HEK293T (cell line): Measurements from ENCODE around the gene HYAL2.

Experiments
- BHLHE40 ChIP-seq: fragments of 450-650 bp; IDR thresholded peaks from 2 replicates; pipeline ENCODE4 v1.6.1; 2016; ENCODE audit warnings: mild to moderate bottlenecking, moderate library complexity, borderline replicate concordance
- CTBP1 ChIP-seq: fragments of 450-650 bp; IDR thresholded peaks from 2 replicates; pipeline ENCODE4 v1.6.1; 2016; ENCODE audit warnings: borderline replicate concordance
- ELF4 ChIP-seq: fragments of 450-650 bp; IDR thresholded peaks from 2 replicates; pipeline ENCODE4 v1.6.1; 2017; ENCODE audit warnings: antibody characterized with exemption
- FOXK2 ChIP-seq: fragments of 450-650 bp; IDR thresholded peaks from 2 replicates; pipeline ENCODE4 v1.6.1; 2016; ENCODE audit warnings: mild to moderate bottlenecking
- HDGF ChIP-seq: fragments of 450-650 bp; IDR thresholded peaks from 2 replicates; pipeline ENCODE4 v1.6.1; 2017; ENCODE audit warnings: antibody characterized with exemption, borderline replicate concordance
- L3MBTL2 ChIP-seq: fragments of 450-650 bp; conservative IDR thresholded peaks from 2 replicates; pipeline ENCODE4 v1.6.1; 2016; ENCODE audit warnings: mild to moderate bottlenecking
- LEF1 ChIP-seq: fragments of 450-650 bp; IDR thresholded peaks from 2 replicates; pipeline ENCODE4 v1.6.1; 2017; ENCODE audit warnings: mild to moderate bottlenecking, borderline replicate concordance
- NFRKB ChIP-seq: fragments of 450-650 bp; IDR thresholded peaks from 2 replicates; pipeline ENCODE4 v1.6.1; 2016; ENCODE audit warnings: mild to moderate bottlenecking, moderate library complexity
- PKNOX1 ChIP-seq: fragments of 450-650 bp; IDR thresholded peaks from 2 replicates; pipeline ENCODE4 v1.6.1; 2016
- SP1 ChIP-seq: fragments of 450-650 bp; IDR thresholded peaks from 2 replicates; pipeline ENCODE4 v1.6.1; 2017
- SUZ12 ChIP-seq: fragments of 450-650 bp; IDR thresholded peaks from 2 replicates; pipeline ENCODE4 v1.6.1; 2016; ENCODE audit warnings: mild to moderate bottlenecking
- TARDBP ChIP-seq: fragments of 450-650 bp; IDR thresholded peaks from 2 replicates; pipeline ENCODE4 v1.6.1; 2016
- ZNF384 ChIP-seq: fragments of 450-650 bp; IDR thresholded peaks from 2 replicates; pipeline ENCODE4 v1.6.1; 2016

- no peak for TF ChIP-seq SP1
- TF ChIP-seq PKNOX1 = no peak; the same call in none of the 2 replicates
- TF ChIP-seq HDGF = no peak
- TF ChIP-seq LEF1 = no peak
- TF ChIP-seq SUZ12 = no peak
- no peak for TF ChIP-seq TARDBP
- no peak for TF ChIP-seq CTBP1
- no peak for TF ChIP-seq BHLHE40
- TF ChIP-seq ELF4 = no peak
- no peak for TF ChIP-seq L3MBTL2
- no peak for TF ChIP-seq NFRKB
- TF ChIP-seq ZNF384 = no peak
- no peak for TF ChIP-seq FOXK2
These were observed 48.0 kb downstream of the HYAL2 start for GRCh38 chr3:50274371-50275104.
